ENCODE data around the gene KLF15.

The KLF15 gene

GRCh38 chr3:126360046-126360713 lies 3.0 kb upstream of the KLF15 start:
- DNase-seq: no peak

- DNase-seq: peak; percentile 33
Observed at GRCh38 chr3:126358816-126359181, 1.6 kb upstream of the KLF15 start.

GRCh38 chr3:126358038-126358815 lies 1.0 kb upstream of the KLF15 start:
- peak; percentile 71 for DNase-seq

- DNase-seq: peak; percentile 51
Observed at GRCh38 chr3:126356373-126357264, 589 bp downstream of the KLF15 start.

- peak; percentile 89 for DNase-seq
Observed at GRCh38 chr3:126355777-126356372, 1.3 kb downstream of the KLF15 start.

- peak; percentile 74 for DNase-seq
Observed at GRCh38 chr3:126355251-126355650, 2.0 kb downstream of the KLF15 start.

GRCh38 chr3:126354776-126355175 lies 2.4 kb downstream of the KLF15 start:
- no peak for DNase-seq

- DNase-seq: no peak
Observed at GRCh38 chr3:126353694-126354321, 3.4 kb downstream of the KLF15 start.

- DNase-seq: no peak
Observed at GRCh38 chr3:126352476-126353454, 4.4 kb downstream of the KLF15 start.

- no peak for DNase-seq
Observed at GRCh38 chr3:126351771-126352475, 5.3 kb downstream of the KLF15 start.

GRCh38 chr3:126351086-126351770 lies 6.0 kb downstream of the KLF15 start:
- no peak for DNase-seq

GRCh38 chr3:126350502-126351085 lies 6.6 kb downstream of the KLF15 start:
- no peak for DNase-seq

- DNase-seq: no peak
Observed at GRCh38 chr3:126349611-126350501, 7.4 kb downstream of the KLF15 start.

GRCh38 chr3:126349071-126349470 lies 8.1 kb downstream of the KLF15 start:
- no peak for DNase-seq

GRCh38 chr3:126348308-126348920 lies 8.8 kb downstream of the KLF15 start:
- no peak for DNase-seq

GRCh38 chr3:126347543-126348161 lies 9.6 kb downstream of the KLF15 start:
- no peak for DNase-seq

GRCh38 chr3:126346466-126346865 lies 10.7 kb downstream of the KLF15 start:
- no peak for DNase-seq

Data from RPMI8226 (cell line).